NCI-H146 (cell line): ENCODE data around the gene MAST4.
"Not testable (repeated sequence)": the region's sequence is repeated elsewhere in the genome, so short reads cannot be mapped to it uniquely, and the experiment has no call there.

Experiments
- DNase-seq: peaks from one replicate; lab custom pipeline; 2025; lab: John Stamatoyannopoulos, UW

The MAST4 gene

GRCh38 chr5:67090040-67090439 lies 493.8 kb downstream of the MAST4 start:
- DNase-seq = no peak

DNA sequence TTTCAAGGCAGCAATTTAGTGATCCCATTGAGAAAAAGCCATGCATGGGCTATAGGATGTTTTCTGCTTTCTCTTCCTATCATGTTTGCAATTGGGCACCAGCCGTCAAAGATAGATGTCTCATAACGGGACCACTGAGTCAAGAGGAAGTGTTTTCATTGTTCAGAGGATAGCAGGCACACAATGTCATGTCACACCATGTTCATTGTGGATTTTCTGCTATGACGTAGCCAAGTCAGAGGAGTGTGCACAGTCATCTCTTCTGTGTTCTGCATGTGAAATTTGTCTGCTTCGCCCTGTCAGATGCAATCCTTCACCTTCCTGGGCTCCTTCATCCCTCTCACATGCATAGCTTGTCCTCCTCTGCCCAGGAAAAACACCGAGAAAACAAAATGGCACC lies 494.4 kb downstream of the MAST4 start:
- DNase-seq = no peak

DNA sequence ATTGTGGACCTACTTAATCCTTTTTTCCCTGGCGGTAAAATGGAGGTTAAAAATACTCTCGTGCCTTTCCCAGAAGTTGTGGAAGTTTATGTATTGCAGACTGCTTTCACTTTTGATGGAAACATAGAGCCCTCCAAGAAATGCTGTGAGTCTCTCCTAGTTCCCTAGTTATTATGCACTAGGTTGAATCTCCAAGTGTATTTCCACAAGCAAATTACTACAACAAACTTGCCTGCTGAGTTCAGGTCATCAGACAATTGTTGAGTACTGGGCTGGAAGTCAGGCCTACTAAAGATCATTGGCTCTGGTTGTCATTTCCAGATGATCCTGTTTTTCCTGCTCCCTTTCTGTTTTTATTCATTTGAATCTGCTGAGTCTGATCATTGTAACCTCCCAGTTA lies 496.3 kb downstream of the MAST4 start:
- no peak for DNase-seq

DNA sequence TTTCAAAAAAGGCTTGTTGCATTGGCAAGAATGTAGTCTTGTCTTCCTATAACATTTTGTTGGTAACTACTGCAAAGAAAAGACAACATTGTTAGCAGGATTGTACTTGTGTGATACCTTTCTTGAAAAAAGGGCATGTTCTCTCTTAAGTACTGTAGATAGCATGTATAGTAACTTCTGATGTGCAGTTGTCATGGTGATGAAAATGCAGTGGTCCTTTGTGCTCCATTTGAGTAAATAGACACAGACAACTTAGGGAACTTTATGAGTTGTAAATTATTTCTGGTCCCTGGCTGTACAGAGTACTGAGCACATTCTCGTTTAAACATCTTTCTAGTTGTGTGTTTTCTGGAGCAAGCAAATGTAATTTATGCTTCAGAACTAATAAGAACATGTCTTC lies 497.1 kb downstream of the MAST4 start:
- no peak for DNase-seq

DNA sequence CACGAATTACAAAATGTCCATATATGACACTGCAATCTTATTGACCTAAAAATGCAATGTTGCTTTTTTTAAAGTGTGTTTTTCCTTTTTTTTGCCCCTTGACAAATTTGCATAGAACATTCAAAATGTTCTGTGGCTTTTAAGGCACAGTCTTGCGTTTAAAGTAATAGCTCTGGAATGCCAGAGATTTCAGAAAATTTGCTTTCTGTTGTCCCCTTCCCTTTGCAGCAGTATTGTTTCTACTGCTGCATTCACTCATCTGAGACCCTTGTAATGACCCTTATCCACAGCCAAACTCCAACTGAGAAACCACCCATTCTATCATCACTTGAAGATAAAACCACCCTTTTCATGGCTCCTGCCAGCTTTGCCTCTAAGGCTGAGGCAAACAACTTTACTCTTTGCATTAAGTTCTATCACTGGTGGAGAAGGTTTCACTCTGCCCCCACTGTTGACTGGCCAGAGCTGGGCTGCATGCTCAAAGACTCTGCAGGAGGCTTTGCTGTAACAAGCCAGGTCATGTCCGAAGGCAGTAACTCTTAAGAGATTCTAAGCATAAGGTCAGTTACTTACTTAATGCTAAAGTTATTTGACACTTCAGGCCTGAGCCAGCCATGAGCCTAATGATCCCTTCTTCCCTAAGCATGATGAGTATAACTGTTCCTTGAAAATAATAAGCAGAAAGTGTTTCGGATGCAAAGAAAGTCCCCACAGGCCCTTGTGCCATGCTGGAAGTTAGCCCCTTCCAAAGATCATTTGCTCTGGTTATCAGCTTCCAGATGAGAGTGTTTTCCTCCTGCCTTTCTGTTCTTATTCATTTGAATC lies 498.5 kb downstream of the MAST4 start:
- DNase-seq = peak; percentile 42

DNA sequence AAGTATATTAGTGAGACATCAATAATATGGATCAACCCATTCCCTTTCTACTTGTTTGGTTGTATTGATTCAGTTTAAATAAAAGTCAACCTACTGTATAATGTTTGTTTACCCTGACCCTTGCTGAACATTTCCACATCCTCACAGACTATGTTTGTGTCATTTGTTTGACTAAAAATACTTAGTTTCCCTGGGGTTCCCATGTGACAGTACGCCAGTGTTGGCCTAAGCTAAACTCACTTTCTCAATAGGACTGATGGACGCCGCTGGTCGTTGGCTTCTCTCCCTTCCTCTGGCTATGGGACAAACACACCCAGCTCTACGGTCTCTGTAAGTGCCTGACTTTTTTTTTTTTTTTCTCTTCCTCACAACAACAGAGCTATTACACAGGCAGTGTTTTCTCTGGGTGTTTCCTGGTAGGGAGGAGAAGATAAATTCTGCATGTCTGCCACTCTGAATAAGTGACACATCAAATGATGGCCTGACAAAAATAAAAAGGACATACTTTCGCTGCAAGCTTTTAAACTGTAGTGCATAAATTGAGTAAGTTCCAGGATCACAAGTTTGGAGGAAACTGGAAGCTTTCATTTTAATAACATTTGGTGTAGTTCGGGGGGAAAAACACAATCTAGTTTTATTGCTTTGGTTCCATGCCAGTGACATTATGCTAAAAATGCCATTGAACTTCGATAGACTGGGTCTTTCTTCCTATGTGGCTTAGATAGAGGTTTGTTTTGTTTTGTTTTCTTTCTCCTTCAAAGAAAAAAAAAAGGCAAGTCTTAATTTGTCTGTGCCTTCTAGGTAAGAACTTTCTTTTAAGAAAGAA lies 499.4 kb downstream of the MAST4 start:
- peak; percentile 54 for DNase-seq

GRCh38 chr5:67098656-67099055 lies 502.5 kb downstream of the MAST4 start:
- DNase-seq = no peak

DNA sequence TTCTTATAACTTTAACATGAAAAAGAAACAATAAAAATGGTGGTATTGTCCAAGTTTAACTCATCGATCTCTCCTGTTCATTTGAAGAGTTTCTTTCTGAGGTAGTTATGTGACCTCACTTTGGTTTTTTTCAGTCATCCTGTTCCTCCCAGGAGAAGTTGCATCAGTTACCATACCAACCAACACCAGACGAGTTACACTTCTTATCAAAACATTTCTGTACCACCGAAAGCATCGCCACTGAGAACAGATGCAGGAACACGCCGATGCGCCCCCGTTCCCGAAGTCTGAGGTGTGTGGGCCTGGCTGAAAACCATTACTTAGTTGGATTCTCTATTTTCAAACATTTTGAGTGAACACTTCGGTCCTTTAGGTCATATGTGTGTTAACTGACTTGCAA lies 504.1 kb downstream of the MAST4 start:
- no peak for DNase-seq

DNA sequence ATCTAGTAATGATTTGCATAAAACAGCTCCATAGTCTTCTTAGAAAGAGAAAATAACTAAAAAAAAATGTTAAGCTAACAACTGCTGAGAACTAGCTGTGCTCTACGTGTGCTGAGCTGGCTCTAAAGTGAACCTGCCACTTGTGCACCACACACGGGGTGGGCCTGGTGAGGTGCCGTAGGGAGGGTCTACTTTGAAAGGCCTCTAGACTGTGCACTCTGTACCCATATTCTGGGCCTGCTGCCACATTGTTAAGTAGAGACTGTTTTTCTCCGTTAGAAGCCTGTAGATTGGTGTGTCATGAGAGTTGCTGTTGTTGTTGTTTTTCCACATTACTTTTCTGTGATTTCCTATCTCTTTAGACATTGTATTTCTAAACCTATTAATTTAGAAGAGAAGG lies 506.5 kb downstream of the MAST4 start:
- DNase-seq = no peak

DNA sequence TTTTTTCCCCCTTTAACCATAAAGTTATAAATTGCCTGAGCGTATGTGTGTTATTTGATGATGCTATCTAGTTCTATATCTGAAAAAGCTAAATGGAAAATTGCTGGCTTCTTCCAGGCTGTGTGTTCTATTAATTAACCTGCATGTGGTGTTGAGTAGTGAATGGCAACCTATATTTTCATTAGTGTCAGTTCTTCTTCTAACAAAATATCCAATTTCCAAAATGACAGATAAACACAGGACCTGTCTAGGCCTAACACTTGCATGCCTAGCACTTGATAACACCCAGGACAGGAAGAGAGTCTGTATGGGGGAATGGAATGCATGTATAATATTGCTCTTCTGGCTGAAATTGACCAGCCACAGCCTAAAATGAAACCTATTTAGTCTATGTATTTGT lies 508.7 kb downstream of the MAST4 start:
- DNase-seq = peak; percentile 34

DNA sequence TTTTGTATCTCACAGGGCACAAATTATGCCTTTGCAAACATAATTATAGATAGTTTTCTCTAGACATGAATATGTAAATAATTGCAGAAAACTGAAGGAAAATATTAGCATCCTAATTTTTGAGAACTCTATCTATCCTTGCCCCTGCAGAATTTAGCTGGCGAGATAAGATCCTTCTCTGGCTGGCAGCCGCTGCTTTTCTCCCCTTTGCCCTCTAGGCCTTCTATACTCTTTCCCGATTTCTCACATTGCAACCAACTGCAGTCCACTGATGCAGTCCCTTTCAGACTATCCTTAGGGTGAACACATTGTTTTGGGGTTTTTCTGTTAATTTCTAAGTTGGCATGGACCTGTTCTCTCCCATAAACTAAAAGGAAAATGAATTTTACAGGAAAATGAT lies 509.1 kb downstream of the MAST4 start:
- no peak for DNase-seq

DNA sequence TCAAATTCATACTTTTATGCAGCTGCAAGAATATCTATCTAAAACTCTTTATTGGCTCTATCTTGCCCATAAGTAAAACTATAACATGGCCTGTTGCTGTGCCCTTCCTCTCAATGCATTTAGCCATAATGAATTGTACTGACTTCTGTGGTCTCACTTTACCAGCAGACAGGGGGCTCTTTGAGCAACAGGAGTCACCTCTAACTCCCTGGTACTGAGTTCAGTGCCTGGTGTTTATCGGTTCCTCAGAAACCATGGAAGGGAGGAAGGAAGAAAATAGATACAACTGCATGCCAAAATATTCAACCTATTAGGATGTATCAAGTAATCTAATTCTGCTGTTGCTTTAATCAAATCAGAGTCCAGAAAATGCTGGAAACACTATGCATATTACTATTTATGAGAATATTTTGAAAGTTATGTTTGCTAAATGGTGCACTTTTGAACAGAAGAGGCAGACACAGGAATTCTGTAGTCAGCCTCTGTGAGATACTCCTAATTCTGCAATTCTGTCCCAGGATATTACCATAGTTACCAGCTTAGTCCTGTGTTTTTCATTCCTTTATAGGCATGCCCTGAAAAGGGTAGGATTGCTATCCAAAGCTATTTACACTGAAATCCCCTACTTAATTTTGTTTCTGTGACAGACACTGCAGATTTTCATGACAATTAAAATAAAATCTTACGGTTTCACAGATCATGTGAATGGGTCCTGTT lies 510.6 kb downstream of the MAST4 start:
- no peak for DNase-seq

DNA sequence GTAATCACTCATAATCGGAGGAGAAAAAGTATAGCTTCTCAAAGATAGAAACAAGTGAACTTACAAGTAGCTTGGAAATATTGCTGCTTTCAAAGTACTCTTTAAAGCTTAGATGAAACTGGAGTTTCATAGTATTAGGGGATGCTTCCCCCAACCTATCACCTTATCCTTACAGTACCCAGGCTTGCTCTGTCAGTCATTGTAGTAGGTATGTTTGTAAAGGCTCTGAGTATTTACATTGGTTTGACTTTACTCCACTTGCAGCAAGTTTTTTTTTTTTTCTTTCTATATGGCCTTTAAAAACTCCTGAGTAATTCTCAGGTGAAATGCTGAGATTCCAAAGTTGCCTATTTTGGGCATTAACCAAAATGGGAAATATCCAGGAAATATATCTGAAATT lies 515.6 kb downstream of the MAST4 start:
- no peak for DNase-seq

DNA sequence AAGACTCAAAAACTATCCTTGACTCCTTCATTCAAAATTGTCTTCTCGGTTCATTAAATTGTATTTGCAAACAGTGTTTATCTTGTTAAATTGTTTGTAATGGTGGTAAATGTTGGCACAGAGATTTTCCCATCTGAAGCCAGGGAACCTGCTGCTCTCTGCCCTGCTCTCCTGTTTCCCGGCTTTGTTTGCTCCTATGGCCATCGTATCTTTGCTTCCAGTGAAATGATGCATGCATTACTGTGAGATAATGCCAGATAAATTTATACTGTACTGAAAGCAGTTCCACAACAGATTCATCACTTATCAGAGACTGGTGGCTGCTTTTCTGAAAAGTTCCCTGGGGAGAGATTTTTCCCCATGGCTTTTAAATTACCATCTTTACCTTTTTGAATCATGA lies 519.1 kb downstream of the MAST4 start:
- peak; percentile 71 for DNase-seq

DNA sequence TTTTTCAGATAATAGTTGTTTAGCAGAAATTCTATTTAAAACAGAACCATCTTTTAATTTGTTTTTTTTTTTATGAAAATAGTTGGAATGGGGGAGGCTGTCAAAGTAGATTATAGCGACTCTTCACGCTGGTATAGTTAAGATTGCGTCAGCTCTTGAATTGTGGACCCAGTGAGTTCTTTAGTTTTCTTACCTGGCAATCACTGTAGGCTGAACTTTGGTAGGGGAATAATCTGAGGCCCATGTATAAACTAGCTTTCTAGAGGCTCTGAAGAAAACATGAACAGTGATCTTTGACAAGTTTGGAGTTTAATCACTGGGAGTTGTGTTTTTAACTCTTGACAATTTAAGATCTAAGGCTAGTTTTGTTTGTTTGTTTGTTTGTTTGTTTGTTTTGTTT lies 519.6 kb downstream of the MAST4 start:
- no peak for DNase-seq

- DNase-seq = no peak
Observed at GRCh38 chr5:67118050-67118620, 521.9 kb downstream of the MAST4 start.

DNA sequence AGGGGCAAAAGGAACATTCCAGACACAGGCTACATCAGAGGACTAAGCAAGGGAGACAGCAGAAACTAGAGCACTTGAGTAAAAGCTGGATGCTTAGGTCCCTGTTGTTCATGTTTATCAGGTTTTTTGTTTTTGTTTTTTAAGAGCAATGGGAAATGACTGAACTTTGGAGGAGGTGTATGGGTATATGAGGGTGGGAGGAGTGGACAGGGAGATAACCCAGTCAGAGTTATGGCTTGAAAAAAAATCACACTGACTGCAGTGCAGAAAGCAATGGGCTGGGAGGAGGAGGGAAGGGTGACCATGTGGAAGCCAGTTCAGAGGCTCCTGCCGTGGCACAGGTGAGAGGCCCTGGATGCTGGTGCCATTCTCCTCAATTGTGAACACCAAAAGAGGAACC lies 522.8 kb downstream of the MAST4 start:
- no peak for DNase-seq

DNA sequence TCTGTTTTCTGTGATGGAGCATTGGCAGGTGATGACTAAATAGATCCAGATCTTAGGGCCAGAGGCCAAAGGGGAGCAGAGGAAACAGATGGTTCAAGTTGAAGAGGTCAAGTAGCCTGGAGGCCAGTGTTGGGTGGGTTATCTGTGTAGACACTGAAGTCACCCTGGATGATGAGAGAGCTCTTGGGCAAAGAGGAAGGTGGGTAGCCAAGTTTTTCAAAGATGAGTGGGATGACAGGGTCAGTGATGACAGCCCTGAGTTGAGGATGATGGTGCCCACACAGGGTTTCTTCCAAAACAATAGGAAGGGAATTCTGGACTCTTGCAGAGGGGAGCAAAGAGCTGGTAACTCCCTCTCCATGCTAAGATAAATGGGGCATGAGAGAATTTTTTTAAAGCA lies 523.8 kb downstream of the MAST4 start:
- no peak for DNase-seq

DNA sequence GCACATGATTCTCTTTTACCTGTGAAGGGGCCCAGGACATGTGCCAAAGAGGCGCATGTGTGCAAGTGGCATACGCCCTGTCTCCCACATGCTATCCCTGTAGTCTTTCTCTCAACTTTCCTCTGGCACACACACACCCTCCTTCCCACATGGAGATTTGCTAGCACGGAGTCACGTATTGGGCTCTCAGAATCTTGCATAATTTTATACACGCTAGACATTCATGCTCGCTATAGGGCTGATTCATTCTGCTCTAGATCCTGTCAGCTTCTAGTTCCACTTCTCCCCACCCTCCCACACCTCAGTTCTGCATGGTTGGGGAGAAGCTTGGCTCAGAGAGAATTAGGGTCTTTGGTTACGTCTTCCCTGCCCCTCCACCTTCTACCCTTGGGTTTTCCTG lies 527.6 kb downstream of the MAST4 start:
- no peak for DNase-seq

DNA sequence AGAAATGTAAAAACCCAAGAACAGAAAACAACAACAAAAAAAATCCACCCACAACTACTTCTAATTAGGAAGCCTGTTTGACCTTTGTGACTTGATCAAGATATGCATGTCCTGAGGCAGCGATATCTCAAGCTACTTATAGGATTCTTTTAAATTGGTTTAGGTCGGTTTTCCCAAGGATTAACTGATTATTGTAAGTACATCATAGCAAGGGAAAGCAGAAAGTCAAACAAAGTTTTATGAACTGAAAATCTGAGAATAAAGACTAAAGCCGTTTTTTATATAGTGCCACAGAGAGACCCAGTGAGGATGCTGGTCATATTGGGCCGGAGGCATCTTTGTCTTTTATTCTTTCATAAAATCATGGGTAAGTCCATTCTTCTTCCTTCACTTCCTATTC lies 528.4 kb downstream of the MAST4 start:
- no peak for DNase-seq

DNA sequence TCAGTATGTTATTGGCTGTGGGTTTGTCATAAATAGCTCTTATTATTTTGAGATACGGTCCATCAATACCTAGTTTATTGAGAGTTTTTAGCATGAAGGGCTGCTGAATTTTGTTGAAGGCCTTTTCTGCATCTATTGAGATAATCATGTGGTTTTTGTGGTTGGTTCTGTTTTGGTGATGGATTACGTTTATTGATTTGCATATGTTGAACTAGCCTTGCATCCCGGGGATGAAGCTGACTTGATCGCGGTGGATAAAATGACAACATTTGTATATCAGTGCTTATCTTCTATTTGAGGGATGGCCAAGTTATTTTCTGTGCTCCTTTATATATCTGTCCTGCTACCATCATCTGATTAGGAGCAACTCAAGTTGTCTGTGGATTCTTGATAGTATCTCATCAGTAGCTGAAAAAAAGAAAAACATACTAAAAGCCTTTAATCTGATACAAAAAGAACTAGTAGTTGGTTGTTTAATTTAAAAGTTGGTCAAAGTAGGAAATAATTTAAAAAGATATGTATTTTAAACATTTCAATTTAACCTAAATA lies 531.2 kb downstream of the MAST4 start:
- DNase-seq = not testable (repeated sequence)

DNA sequence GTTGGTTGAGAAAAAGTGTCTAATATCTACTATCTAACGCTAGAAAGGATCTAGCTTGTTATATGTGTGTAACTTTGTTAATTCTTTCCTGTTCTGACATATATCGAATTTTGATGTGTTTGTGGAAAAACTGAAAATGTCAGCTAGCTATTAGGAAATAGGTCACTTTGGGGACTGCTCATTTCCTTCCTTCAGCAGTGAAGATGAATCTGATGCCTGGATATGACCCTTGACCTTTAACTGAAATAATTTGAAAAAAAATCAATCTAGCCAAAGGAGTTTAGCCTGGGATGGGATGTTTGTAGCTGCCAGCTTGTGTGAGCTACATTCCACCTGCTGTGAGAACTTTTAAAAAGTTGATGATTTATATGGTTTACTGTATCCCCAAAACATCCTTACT lies 533.6 kb downstream of the MAST4 start:
- no peak for DNase-seq
